K562 (cell line): ENCODE measurements around the gene CNPY3. TPM values are rescaled to one million over a fixed set of nuclear protein-coding genes. Genes with fewer than 3 reads are reported as not detected.

ENCODE experiments used
- ATAC-seq: fragments of 200-7000 bp; cut with Tn5 transposase; 3 replicates; pipeline ENCODE4 v1.9.1; 2020; ENCODE audit warnings: moderate library complexity
- BruUV-seq: library from RNA; stranded (reverse); fragments of 400-500 nt; replicated peaks from 2 replicates; lab custom pipeline; 2021; lab: Mats Ljungman, UMichigan
- CTCF ChIA-PET: fragments of 300-600 bp; formaldehyde crosslinking; extraction: SDS; loops from one replicate; lab custom pipeline; 2021; ENCODE audit warnings: low intra/inter-chr PET ratio; lab: Yijun Ruan, JAX
- POLR2A ChIA-PET: fragments of 300-600, 350-650 bp; sonication (Branson Sonifier 250); formaldehyde crosslinking; extraction: SDS; loops from one replicate; lab custom pipeline; 2021; ENCODE audit warnings: antibody characterized with exemption, inconsistent platforms; lab: Yijun Ruan, JAX
- DNase-seq, 4 experiments: peaks; one replicate each; pipeline versions ENCODE4 v3.0.0 to v3.0.0-alpha.2; 2011 to 2018; ENCODE audit warnings: low spot score in 3 of 4, mixed read lengths in 3 of 4; ENCODE audit errors: extremely low read depth in 1 of 4
- FAIRE-seq: peaks from 2 replicates; lab custom pipeline; 2011; peaks lifted over from hg19 to GRCh38; lab: Jason Lieb, UNC
- H2AFZ ChIP-seq: 2 replicates; pipeline ENCODE4 v1.6.0; 2011; ENCODE audit warnings: low read depth, low read length, control low read depth, inconsistent platforms
- H3K27ac ChIP-seq: fragments of 200-600 bp; 3 replicates; pipeline ENCODE4 v1.8.0; 2011; ENCODE audit warnings: low read depth, mild to moderate bottlenecking, control low read depth, inconsistent platforms, low read length, moderate library complexity, mixed read lengths; ENCODE audit errors: extremely low read depth
- H3K27me3 ChIP-seq, 2 experiments: fragments of 300-600 bp in 1 of 2; 2 replicates in 1 of 2; 3 replicates in 1 of 2; pipeline versions ENCODE4 v1.6.0 to v1.8.0; 2011; ENCODE audit warnings: inconsistent platforms in 2 of 2, low read length in 2 of 2, mild to moderate bottlenecking in 1 of 2, mixed read lengths in 1 of 2, moderate library complexity in 1 of 2; ENCODE audit not compliant: control insufficient read depth in 2 of 2, insufficient read depth in 2 of 2
- H3K36me3 ChIP-seq: fragments of 300-600 bp; 3 replicates; pipeline ENCODE4 v1.8.0; 2011; ENCODE audit warnings: mild to moderate bottlenecking, low read length, inconsistent platforms; ENCODE audit not compliant: control insufficient read depth, insufficient read depth
- H3K4me1 ChIP-seq, 2 experiments: fragments of 200-600 bp in 1 of 2; replicated peaks in 1 of 2; 2 replicates in 1 of 2; 3 replicates in 1 of 2; pipeline versions ENCODE4 v1.5.1 to v1.8.0; 2011; ENCODE audit warnings: inconsistent platforms in 2 of 2, low read length in 2 of 2, mild to moderate bottlenecking in 1 of 2, mixed read lengths in 1 of 2, moderate library complexity in 1 of 2; ENCODE audit not compliant: control insufficient read depth in 2 of 2, insufficient read depth in 2 of 2
- H3K4me2 ChIP-seq: 2 replicates; pipeline ENCODE4 v1.6.1; 2011; ENCODE audit warnings: low read length, control low read depth, inconsistent platforms, mixed read lengths; ENCODE audit not compliant: insufficient read depth
- H3K4me3 ChIP-seq: fragments of 200-600 bp; sonication (generic), shearing (Covaris generic); 2 replicates; pipeline ENCODE4 v1.5.1; 2016; ENCODE audit warnings: control low read depth, inconsistent platforms
- H3K79me2 ChIP-seq: fragments of 200-600 bp; 3 replicates; pipeline ENCODE4 v1.8.0; 2011; ENCODE audit warnings: low read length, inconsistent platforms; ENCODE audit not compliant: control insufficient read depth, insufficient read depth
- H3K9ac ChIP-seq, 2 experiments: 2 replicates each; pipeline versions ENCODE4 v1.6.0 to v1.6.1; 2011; ENCODE audit warnings: low read depth in 2 of 2, low read length in 2 of 2, control low read depth in 1 of 2, inconsistent platforms in 1 of 2, mild to moderate bottlenecking in 1 of 2, mixed read lengths in 1 of 2; ENCODE audit not compliant: insufficient read depth in 1 of 2
- H3K9me1 ChIP-seq: one replicate; pipeline ENCODE4 v1.6.0; 2011; ENCODE audit warnings: inconsistent platforms, mild to moderate bottlenecking, low read length, moderate library complexity; ENCODE audit not compliant: control insufficient read depth, insufficient read depth
- H3K9me3 ChIP-seq: replicated peaks from 2 replicates; pipeline ENCODE4 v1.5.1; 2011; ENCODE audit warnings: low read depth, low read length, inconsistent platforms; ENCODE audit not compliant: control insufficient read depth, insufficient read depth
- H4K20me1 ChIP-seq: replicated peaks from 2 replicates; pipeline ENCODE4 v1.6.1; 2011; ENCODE audit warnings: low read length, inconsistent platforms, mixed read lengths; ENCODE audit not compliant: control insufficient read depth, insufficient read depth
- BRCA1 ChIP-seq, 2 experiments: fragments of 450-650 bp in 1 of 2; sonication (generic) in 1 of 2; formaldehyde crosslinking in 1 of 2; IDR thresholded peaks; 2 replicates each; pipeline versions ENCODE4 v1.5.0 to v1.6.1; 2017 to 2020; ENCODE audit warnings: mild to moderate bottlenecking in 1 of 2, missing genetic modification reagents in 1 of 2
- PTTG1 ChIP-seq: fragments of 450-650 bp; IDR thresholded peaks from 2 replicates; pipeline ENCODE4 v1.6.1; 2016; ENCODE audit warnings: low read depth, mild to moderate bottlenecking, missing genetic modification characterization, missing compliant biosample characterization
- XRCC4 ChIP-seq: IDR thresholded peaks from one replicate; pipeline ENCODE4 v1.6.1; 2011; ENCODE audit not compliant: insufficient read depth, insufficient read length; ENCODE audit errors: extremely low read depth
- ZKSCAN3 ChIP-seq: fragments of 250-450 bp; sonication (Bioruptor Pico); IDR thresholded peaks from 2 replicates; pipeline ENCODE4 v1.4.0; 2020
- ZNF174 ChIP-seq: fragments of 250-450 bp; sonication (Bioruptor Pico); IDR thresholded peaks from 2 replicates; pipeline ENCODE4 v1.4.0; 2020; ENCODE audit warnings: mild to moderate bottlenecking
- WGBS: fragments of 100-300 bp; shearing (Covaris generic); methylation state at CpG from one replicate; pipeline ENCODE4 v1.1.6; 2016; ENCODE audit warnings: low coverage, mixed read lengths; ENCODE audit not compliant: insufficient coverage; ENCODE audit errors: missing lambda C conversion rate; 5-methylcytosine and 5-hydroxymethylcytosine counted together
- in situ Hi-C: fragments of 300-500 bp; cut with MboI; formaldehyde crosslinking; loops from 4 replicates; pipeline ENCODE4 v1.15.0; 2018; ENCODE audit warnings: inconsistent platforms, mixed read lengths
- intact Hi-C: fragments of 100-400 bp; cut with micrococcal nuclease; formaldehyde crosslinking; loops from 2 replicates; pipeline ENCODE4 v1.14.2; 2022
- polyA plus RNA-seq, 8 experiments: library from polyadenylated mRNA; depleted of rRNA in 4 of 8; stranded (reverse) in 5 of 8; unstranded in 3 of 8; fragments of >200 nt; fragmentation: Nextera tagmentation in 2 of 8; fragmentation: Illumina TruSeq in 1 of 8; extraction: Ambion mirVana in 2 of 8; extraction: Trizol in 1 of 8; gene quantifications; 2 replicates each; pipeline versions ENCODE4 v1.2.1 to v1.2.3, GENCODE V29; 2011 to 2014; ENCODE audit warnings: inconsistent platforms in 1 of 8, missing spikeins in 1 of 8
- total RNA-seq, 7 experiments: library from RNA; depleted of rRNA in 6 of 7; stranded (reverse); fragments of >200 nt in 6 of 7; fragmentation: Illumina TruSeq in 2 of 7; extraction: Trizol in 2 of 7; gene quantifications; 2 replicates each; pipeline versions ENCODE4 v1.2.1 to v1.2.3, GENCODE V29; 2011 to 2021; ENCODE audit warnings: low replicate concordance in 1 of 7
- TF ChIP-seq, protein P1 (sequence below): fragments of 250-450 bp; sonication (Bioruptor Pico); IDR thresholded peaks from 2 replicates; pipeline ENCODE4 v1.4.0; 2020
- TF ChIP-seq, protein P2 (sequence below): fragments of 450-650 bp; formaldehyde crosslinking; IDR thresholded peaks from 2 replicates; pipeline ENCODE4 v1.4.0; 2020; ENCODE audit warnings: mild to moderate bottlenecking, mixed read lengths
- TF ChIP-seq, protein P3 (sequence below), 2 experiments: fragments of 450-650 bp; conservative IDR thresholded peaks; 2 replicates each; pipeline ENCODE4 v1.6.1; 2017; ENCODE audit warnings: mild to moderate bottlenecking in 2 of 2, moderate library complexity in 2 of 2
- TF ChIP-seq, protein P4 (sequence below): fragments of 250-450 bp; sonication (Bioruptor Pico); IDR thresholded peaks from 2 replicates; pipeline ENCODE4 v1.8.0; 2022; ENCODE audit warnings: moderate library complexity, mild to moderate bottlenecking, inconsistent platforms
- TF ChIP-seq, protein P5 (sequence below): sonication (generic); formaldehyde crosslinking; IDR thresholded peaks from 2 replicates; pipeline ENCODE4 v1.8.1; 2023; ENCODE audit warnings: mild to moderate bottlenecking, missing genetic modification reagents

The CNPY3 gene
- total and polyA plus RNA-seq, 9 of the 15 experiments (the other 6 are each of a cell fraction or from before 2014, with no cell fraction given), result 2.4 to 37.4 (median 21.2) TPM

DNA sequence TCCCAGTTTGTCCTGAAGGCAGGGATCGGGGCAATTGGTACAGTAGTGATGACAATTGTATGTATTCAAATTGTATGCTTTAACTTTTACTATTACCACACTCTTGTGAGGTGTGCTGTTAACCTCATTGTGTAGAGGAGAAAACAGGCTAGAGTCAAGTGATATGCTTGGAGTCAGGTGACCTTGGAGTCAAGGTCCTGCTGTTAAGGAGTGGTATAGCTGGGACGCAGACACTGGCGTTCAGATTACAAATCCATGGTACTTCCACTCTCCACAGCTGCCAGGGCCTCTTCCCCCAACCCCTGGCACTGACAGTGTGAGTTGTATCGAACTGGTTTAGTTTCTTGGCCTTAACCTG is 10.5 kb downstream of the CNPY3 start:
- ATAC-seq, result no peak; the same call in 2 of the 3 replicates
- TF ChIP-seq XRCC4, result no peak
- TF ChIP-seq PTTG1 (tag), result no peak
- TF ChIP-seq ZKSCAN3 (CRISPR knock-in tag), result no peak
- TF ChIP-seq BRCA1 (IDR thresholded peaks at IDR 0.05), result no peak
- no peak for TF ChIP-seq BRCA1 (CRISPR knock-in tag; IDR thresholded peaks at IDR 0.05)
- TF ChIP-seq, protein P1, sequence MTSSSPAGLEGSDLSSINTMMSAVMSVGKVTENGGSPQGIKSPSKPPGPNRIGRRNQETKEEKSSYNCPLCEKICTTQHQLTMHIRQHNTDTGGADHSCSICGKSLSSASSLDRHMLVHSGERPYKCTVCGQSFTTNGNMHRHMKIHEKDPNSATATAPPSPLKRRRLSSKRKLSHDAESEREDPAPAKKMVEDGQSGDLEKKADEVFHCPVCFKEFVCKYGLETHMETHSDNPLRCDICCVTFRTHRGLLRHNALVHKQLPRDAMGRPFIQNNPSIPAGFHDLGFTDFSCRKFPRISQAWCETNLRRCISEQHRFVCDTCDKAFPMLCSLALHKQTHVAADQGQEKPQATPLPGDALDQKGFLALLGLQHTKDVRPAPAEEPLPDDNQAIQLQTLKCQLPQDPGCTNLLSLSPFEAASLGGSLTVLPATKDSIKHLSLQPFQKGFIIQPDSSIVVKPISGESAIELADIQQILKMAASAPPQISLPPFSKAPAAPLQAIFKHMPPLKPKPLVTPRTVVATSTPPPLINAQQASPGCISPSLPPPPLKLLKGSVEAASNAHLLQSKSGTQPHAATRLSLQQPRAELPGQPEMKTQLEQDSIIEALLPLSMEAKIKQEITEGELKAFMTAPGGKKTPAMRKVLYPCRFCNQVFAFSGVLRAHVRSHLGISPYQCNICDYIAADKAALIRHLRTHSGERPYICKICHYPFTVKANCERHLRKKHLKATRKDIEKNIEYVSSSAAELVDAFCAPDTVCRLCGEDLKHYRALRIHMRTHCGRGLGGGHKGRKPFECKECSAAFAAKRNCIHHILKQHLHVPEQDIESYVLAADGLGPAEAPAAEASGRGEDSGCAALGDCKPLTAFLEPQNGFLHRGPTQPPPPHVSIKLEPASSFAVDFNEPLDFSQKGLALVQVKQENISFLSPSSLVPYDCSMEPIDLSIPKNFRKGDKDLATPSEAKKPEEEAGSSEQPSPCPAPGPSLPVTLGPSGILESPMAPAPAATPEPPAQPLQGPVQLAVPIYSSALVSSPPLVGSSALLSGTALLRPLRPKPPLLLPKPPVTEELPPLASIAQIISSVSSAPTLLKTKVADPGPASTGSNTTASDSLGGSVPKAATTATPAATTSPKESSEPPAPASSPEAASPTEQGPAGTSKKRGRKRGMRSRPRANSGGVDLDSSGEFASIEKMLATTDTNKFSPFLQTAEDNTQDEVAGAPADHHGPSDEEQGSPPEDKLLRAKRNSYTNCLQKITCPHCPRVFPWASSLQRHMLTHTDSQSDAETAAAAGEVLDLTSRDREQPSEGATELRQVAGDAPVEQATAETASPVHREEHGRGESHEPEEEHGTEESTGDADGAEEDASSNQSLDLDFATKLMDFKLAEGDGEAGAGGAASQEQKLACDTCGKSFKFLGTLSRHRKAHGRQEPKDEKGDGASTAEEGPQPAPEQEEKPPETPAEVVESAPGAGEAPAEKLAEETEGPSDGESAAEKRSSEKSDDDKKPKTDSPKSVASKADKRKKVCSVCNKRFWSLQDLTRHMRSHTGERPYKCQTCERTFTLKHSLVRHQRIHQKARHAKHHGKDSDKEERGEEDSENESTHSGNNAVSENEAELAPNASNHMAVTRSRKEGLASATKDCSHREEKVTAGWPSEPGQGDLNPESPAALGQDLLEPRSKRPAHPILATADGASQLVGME (CRISPR knock-in tag), result no peak
- TF ChIP-seq, protein P2, sequence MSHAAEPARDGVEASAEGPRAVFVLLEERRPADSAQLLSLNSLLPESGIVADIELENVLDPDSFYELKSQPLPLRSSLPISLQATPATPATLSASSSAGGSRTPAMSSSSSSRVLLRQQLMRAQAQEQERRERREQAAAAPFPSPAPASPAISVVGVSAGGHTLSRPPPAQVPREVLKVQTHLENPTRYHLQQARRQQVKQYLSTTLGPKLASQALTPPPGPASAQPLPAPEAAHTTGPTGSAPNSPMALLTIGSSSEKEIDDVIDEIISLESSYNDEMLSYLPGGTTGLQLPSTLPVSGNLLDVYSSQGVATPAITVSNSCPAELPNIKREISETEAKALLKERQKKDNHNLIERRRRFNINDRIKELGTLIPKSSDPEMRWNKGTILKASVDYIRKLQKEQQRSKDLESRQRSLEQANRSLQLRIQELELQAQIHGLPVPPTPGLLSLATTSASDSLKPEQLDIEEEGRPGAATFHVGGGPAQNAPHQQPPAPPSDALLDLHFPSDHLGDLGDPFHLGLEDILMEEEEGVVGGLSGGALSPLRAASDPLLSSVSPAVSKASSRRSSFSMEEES, result no peak
- TF ChIP-seq ZNF174 (CRISPR knock-in tag), result no peak
- TF ChIP-seq, protein P3, sequence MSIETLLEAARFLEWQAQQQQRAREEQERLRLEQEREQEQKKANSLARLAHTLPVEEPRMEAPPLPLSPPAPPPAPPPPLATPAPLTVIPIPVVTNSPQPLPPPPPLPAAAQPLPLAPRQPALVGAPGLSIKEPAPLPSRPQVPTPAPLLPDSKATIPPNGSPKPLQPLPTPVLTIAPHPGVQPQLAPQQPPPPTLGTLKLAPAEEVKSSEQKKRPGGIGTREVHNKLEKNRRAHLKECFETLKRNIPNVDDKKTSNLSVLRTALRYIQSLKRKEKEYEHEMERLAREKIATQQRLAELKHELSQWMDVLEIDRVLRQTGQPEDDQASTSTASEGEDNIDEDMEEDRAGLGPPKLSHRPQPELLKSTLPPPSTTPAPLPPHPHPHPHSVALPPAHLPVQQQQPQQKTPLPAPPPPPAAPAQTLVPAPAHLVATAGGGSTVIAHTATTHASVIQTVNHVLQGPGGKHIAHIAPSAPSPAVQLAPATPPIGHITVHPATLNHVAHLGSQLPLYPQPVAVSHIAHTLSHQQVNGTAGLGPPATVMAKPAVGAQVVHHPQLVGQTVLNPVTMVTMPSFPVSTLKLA (conservative IDR thresholded peaks at IDR 0.05), result no peak
- TF ChIP-seq, protein P4, sequence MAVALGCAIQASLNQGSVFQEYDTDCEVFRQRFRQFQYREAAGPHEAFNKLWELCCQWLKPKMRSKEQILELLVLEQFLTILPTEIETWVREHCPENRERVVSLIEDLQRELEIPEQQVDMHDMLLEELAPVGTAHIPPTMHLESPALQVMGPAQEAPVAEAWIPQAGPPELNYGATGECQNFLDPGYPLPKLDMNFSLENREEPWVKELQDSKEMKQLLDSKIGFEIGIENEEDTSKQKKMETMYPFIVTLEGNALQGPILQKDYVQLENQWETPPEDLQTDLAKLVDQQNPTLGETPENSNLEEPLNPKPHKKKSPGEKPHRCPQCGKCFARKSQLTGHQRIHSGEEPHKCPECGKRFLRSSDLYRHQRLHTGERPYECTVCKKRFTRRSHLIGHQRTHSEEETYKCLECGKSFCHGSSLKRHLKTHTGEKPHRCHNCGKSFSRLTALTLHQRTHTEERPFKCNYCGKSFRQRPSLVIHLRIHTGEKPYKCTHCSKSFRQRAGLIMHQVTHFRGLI (CRISPR knock-in tag), result no peak
- TF ChIP-seq, protein P5, sequence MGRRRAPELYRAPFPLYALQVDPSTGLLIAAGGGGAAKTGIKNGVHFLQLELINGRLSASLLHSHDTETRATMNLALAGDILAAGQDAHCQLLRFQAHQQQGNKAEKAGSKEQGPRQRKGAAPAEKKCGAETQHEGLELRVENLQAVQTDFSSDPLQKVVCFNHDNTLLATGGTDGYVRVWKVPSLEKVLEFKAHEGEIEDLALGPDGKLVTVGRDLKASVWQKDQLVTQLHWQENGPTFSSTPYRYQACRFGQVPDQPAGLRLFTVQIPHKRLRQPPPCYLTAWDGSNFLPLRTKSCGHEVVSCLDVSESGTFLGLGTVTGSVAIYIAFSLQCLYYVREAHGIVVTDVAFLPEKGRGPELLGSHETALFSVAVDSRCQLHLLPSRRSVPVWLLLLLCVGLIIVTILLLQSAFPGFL (CRISPR knock-in tag), result no peak

More for the DNA sequence above, 10.5 kb downstream of the CNPY3 start:
- H3K27ac ChIP-seq, result no peak overlapping the region
- POLR2A ChIA-PET, result interaction anchor here (0.6 to 2.8 kb wide), 3 partner anchors 10 to 536 kb away, joined by 3 to 30 read pairs (median 3); partner anchors contain the start of gene CNPY3
- H3K4me1 ChIP-seq, result no peaks in the 10 kb centered on the region
- FAIRE-seq, result no peak
- 79% methylated on average over 4 of the region's 4 CpGs for WGBS
- no peaks in the 10 kb centered on the region for H3K9me3 ChIP-seq
- no peaks in the 10 kb centered on the region for H3K9me1 ChIP-seq
- H3K4me2 ChIP-seq, result no peak overlapping the region
- H3K36me3 ChIP-seq, result peaks cover 58% of the 10 kb centered on the region; the same call in 2 of the 3 replicates
- H3K27me3 ChIP-seq, result no peaks in the 10 kb centered on the region
- H3K4me3 ChIP-seq, result no peak overlapping the region
- CTCF ChIA-PET, result no interaction called here
- BruUV-seq, result no TSS peak
- H3K9ac ChIP-seq, result no peak overlapping the region; a peak in 1 of 4 replicates
- no peaks in the 10 kb centered on the region; the same call in 1 of the 2 replicates for H4K20me1 ChIP-seq
- H2AFZ ChIP-seq, result no peak overlapping the region
- DNase-seq, result no peak
- no peaks in the 10 kb centered on the region for H3K79me2 ChIP-seq
- in situ Hi-C loops (no loop called here), intact Hi-C loops (no loop called here)
